Activated CD8-positive, alpha-beta T cell treated with anti-CD3 and anti-CD28 coated beads, Interleukin-2, amount 10 ng/mL, durations not matched to agents 7 days and 5 days (primary cell): Measurements from ENCODE around the gene CHCHD3. TPM values are rescaled to one million over a fixed set of nuclear protein-coding genes. Genes with fewer than 3 reads are reported as not detected.
A peak's percentile ranks its signal among the peaks of the same experiment; 100 is the strongest.

ENCODE experiments used
- ATAC-seq: fragments of 150-1000 bp; cut with Tn5 transposase; one replicate; pipeline ENCODE4 v1.10.0; 2021; ENCODE audit warnings: moderate library complexity
- CTCF ChIA-PET: fragments of 350-600 bp; sonication (Branson Sonifier 250); formaldehyde crosslinking; loops from one replicate; lab custom pipeline; 2021; ENCODE audit warnings: antibody characterized with exemption; lab: Charles Lee
- POLR2A ChIA-PET: fragments of 350-600 bp; sonication (Branson Sonifier 250); formaldehyde crosslinking; loops from one replicate; lab custom pipeline; 2021; ENCODE audit warnings: antibody characterized with exemption; lab: Charles Lee
- DNase-seq: peaks from one replicate; pipeline ENCODE4 v3.0.0-alpha.2; 2020
- H3K27ac Mint-ChIP-seq: one replicate; pipeline ENCODE4 v1.8.0; 2021; ENCODE audit warnings: mild to moderate bottlenecking, mixed read lengths
- H3K27me3 Mint-ChIP-seq: one replicate; pipeline ENCODE4 v1.8.0; 2021; ENCODE audit warnings: low read depth, mixed read lengths
- H3K36me3 Mint-ChIP-seq: one replicate; pipeline ENCODE4 v1.8.0; 2021; ENCODE audit warnings: low read depth, mixed read lengths
- H3K4me1 Mint-ChIP-seq: one replicate; pipeline ENCODE4 v1.8.0; 2021; ENCODE audit warnings: low read depth, mixed read lengths
- H3K4me3 Mint-ChIP-seq: one replicate; pipeline ENCODE4 v1.8.0; 2021; ENCODE audit warnings: mild to moderate bottlenecking, mixed read lengths
- H3K9me3 Mint-ChIP-seq: one replicate; pipeline ENCODE4 v1.8.0; 2022; ENCODE audit warnings: mixed read lengths; ENCODE audit not compliant: insufficient read depth
- total RNA-seq, 2 experiments: library from RNA; stranded (reverse); gene quantifications; one replicate each; pipeline ENCODE4 v1.2.3, GENCODE V29; 2021

CHCHD3 gene
- total RNA-seq, 2 experiments from 2014 or later, result 60.1 to 62.5 TPM

DNA sequence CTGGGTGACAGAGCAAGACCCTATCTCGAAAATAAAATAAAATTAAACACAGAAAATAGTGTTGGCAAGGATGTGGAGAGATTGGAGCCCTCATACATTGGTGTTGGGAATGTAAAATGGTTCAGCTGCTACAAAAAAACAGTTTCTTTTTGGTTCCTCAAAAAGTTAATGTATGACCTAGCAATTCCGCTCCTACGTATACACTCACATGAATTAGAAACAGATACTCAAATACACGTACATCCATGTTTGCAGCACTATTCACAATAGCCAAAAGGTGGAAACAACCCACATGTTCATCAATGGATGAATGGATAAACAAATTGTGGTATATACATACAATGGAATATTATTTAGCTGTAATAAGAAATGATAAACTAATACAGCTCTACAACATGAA lies 28.4 kb upstream of the CHCHD3 start:
- Mint-ChIP-seq H3K4me1 (no peaks in the 10 kb centered on the region), H3K27me3 (peaks cover 22% of the 10 kb centered on the region), H3K4me3 (no peak overlapping the region), H3K36me3 (no peaks in the 10 kb centered on the region), H3K27ac (no peak overlapping the region), H3K9me3 (no peaks in the 10 kb centered on the region)
- CTCF ChIA-PET, result interaction anchor here (1.5 kb wide), 1 partner anchor 9 kb away, joined by 3 read pairs; no protein-coding TSS in a partner anchor
- POLR2A ChIA-PET, result no interaction called here
- ATAC-seq, result no peak
- DNase-seq, result no peak

GRCh38 chr7:133109816-133110215 lies 27.9 kb upstream of the CHCHD3 start:
- no peaks in the 10 kb centered on the region for H3K9me3 Mint-ChIP-seq
- H3K36me3 Mint-ChIP-seq, result no peaks in the 10 kb centered on the region
- no peak overlapping the region for H3K4me3 Mint-ChIP-seq
- no peak overlapping the region for H3K27ac Mint-ChIP-seq
- peaks cover 19% of the 10 kb centered on the region for H3K27me3 Mint-ChIP-seq
- no peaks in the 10 kb centered on the region for H3K4me1 Mint-ChIP-seq
- CTCF ChIA-PET, result interaction anchor here (1.5 kb wide), 1 partner anchor 9 kb away, joined by 3 read pairs; no protein-coding TSS in a partner anchor
- POLR2A ChIA-PET, result no interaction called here
- no peak for DNase-seq
- ATAC-seq, result no peak

GRCh38 chr7:133108023-133108422 lies 26.1 kb upstream of the CHCHD3 start:
- Mint-ChIP-seq H3K36me3 (no peaks in the 10 kb centered on the region), H3K27ac (no peak overlapping the region), H3K4me1 (no peaks in the 10 kb centered on the region), H3K9me3 (no peaks in the 10 kb centered on the region), H3K4me3 (no peak overlapping the region), H3K27me3 (peaks cover 18% of the 10 kb centered on the region)
- CTCF ChIA-PET, result no interaction called here
- DNase-seq (no peak), ATAC-seq (no peak)
- POLR2A ChIA-PET, result no interaction called here

DNA sequence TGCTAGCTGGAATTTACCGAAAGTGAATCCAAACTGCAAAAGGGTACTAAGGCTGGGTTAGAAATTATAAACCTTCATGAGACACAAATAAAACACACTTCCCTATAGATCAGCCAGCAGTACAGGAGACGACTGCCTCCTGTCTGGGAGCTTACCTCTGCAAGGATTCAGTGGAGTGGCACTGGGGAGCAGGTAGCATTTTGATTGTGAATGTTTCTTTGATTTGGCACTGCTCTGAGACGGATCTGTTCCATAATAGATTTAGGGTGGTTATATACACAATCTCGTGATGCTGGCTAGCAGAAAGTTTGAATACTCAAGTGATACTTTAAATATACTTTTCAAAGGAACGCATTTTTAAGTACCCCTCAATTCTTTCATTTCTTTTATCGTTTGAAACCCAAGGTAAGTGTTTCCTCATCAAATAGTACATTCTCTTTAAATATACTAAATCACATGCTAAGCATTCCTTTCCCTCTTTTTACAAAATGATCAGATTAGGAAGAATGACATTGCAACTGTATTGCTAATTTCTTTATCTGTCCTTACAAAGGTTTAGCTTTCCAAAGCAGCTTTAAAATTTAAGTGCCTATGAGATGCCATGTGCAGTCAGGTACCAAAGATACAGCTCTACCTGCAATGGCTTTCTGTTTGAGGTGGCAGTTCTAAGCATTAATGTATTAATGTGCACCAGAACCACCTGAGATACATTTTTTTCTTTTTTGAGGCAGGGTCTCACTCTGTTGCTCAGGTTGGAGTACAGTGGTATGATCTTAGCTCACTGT lies 20.6 kb upstream of the CHCHD3 start:
- Mint-ChIP-seq H3K4me1 (no peaks in the 10 kb centered on the region), H3K27ac (no peak overlapping the region), H3K27me3 (peaks cover 6% of the 10 kb centered on the region), H3K36me3 (no peaks in the 10 kb centered on the region), H3K4me3 (no peak overlapping the region), H3K9me3 (no peaks in the 10 kb centered on the region)
- ChIA-PET POLR2A (no interaction called here), CTCF (interaction anchor here (0.8 kb wide), 1 partner anchor 462 kb away, joined by 3 read pairs; no protein-coding TSS in a partner anchor)
- DNase-seq (no peak), ATAC-seq (no peak)

DNA sequence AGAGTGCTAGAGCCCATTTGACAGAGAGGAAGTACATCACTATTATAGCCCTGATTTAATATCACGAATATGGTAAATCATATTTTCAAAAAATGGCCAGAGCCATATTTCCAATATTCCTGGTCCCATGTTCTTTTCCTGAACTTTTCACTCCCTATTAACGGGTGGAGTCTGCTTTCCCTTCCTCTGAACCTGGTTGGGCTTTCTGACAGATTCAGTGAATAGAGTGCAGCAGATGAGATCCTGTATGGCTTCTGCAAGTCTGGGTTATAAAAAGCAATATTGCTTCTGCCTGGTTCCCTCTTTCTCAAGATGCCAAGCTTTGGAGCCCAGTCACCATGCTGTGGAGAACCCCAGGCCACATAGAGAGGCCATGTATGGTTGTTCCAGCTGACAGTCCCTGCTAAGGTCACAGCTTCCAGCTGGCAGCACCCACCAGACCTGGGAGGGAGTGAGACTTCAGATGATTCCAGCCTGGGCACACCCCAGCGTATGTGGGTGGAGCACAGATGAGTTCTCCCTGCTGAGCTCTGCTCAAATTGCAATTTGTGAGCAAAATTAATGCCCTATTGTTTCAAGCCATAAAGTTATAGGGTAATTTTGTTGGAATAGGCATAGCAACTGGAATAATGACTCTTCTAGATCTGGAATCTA lies 17.9 kb upstream of the CHCHD3 start:
- peaks cover 3% of the 10 kb centered on the region for H3K27me3 Mint-ChIP-seq
- DNase-seq, result no peak
- no peak for ATAC-seq
- H3K36me3 Mint-ChIP-seq, result no peaks in the 10 kb centered on the region
- no peaks in the 10 kb centered on the region for H3K4me1 Mint-ChIP-seq
- CTCF ChIA-PET, result no interaction called here
- POLR2A ChIA-PET, result no interaction called here
- no peak overlapping the region for H3K4me3 Mint-ChIP-seq
- H3K27ac Mint-ChIP-seq, result no peak overlapping the region
- H3K9me3 Mint-ChIP-seq, result no peaks in the 10 kb centered on the region

- ATAC-seq, result no peak
- Mint-ChIP-seq H3K4me3 (no peak overlapping the region), H3K9me3 (no peaks in the 10 kb centered on the region), H3K27me3 (peaks cover 1% of the 10 kb centered on the region), H3K27ac (no peak overlapping the region), H3K4me1 (no peaks in the 10 kb centered on the region), H3K36me3 (no peaks in the 10 kb centered on the region)
- DNase-seq, result no peak
- ChIA-PET CTCF (no interaction called here), POLR2A (no interaction called here)
These were observed 13.3 kb upstream of the CHCHD3 start for GRCh38 chr7:133095119-133095671.

- Mint-ChIP-seq H3K4me1 (no peaks in the 10 kb centered on the region), H3K9me3 (no peaks in the 10 kb centered on the region)
- CTCF ChIA-PET, result no interaction called here
These were observed 10.1 kb upstream of the CHCHD3 start for GRCh38 chr7:133091943-133092464.

DNA sequence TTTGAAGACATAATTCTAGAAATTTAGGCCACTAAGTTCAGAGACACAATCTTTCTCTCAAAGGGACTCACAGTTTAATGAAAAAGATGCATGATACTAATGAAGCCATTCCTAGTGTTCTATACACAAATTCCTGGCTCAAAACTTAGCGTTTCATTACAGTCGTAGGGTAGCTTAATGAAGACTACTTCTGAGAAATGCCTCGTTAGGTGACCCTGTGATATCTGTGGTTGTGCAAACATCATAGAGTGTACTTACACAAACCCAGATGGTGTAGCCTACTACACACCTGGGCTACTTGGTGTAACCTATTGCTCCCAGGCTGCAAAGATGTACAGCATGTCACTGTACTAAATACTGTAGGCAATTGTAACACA lies 488 bp upstream of the CHCHD3 start:
- Mint-ChIP-seq H3K27ac (peak overlapping the region; percentile 86), H3K27me3 (no peaks in the 10 kb centered on the region), H3K4me1 (peaks cover 24% of the 10 kb centered on the region), H3K4me3 (peak overlapping the region; percentile 90), H3K9me3 (no peaks in the 10 kb centered on the region), H3K36me3 (peaks cover 10% of the 10 kb centered on the region)
- CTCF ChIA-PET, result interaction anchor here (1.1 kb wide), 2 partner anchors 428 to 764 kb away, joined by 3 read pairs; no protein-coding TSS in a partner anchor
- no peak for DNase-seq
- no peak for ATAC-seq
- POLR2A ChIA-PET, result interaction anchor here (0.7 to 0.9 kb wide), 3 partner anchors 9 to 1002 kb away, joined by 3 read pairs; no protein-coding TSS in a partner anchor

More at GRCh38 chr7:133091943-133092464, 10.1 kb upstream of the CHCHD3 start:
- DNase-seq (no peak), ATAC-seq (no peak)
- Mint-ChIP-seq H3K27ac (no peak overlapping the region), H3K27me3 (peaks cover 2% of the 10 kb centered on the region), H3K36me3 (no peaks in the 10 kb centered on the region), H3K4me3 (no peak overlapping the region)
- POLR2A ChIA-PET, result no interaction called here

- DNase-seq (peak; percentile 23), ATAC-seq (no peak)
- H3K36me3 Mint-ChIP-seq, result peaks cover 13% of the 10 kb centered on the region
- POLR2A ChIA-PET, result no interaction called here
- CTCF ChIA-PET, result interaction anchor here (1.1 kb wide), 2 partner anchors 427 to 762 kb away, joined by 3 read pairs; no protein-coding TSS in a partner anchor
- peak overlapping the region; percentile 90 for H3K4me3 Mint-ChIP-seq
- H3K27ac Mint-ChIP-seq, result peak overlapping the region; percentile 86
- H3K9me3 Mint-ChIP-seq, result no peaks in the 10 kb centered on the region
- no peaks in the 10 kb centered on the region for H3K27me3 Mint-ChIP-seq
- H3K4me1 Mint-ChIP-seq, result peaks cover 24% of the 10 kb centered on the region
These were observed 731 bp downstream of the CHCHD3 start for GRCh38 chr7:133081119-133081598.

GRCh38 chr7:133079296-133079695 lies 2.6 kb downstream of the CHCHD3 start:
- Mint-ChIP-seq H3K4me3 (no peak overlapping the region), H3K36me3 (peaks cover 19% of the 10 kb centered on the region), H3K27ac (no peak overlapping the region), H3K27me3 (no peaks in the 10 kb centered on the region), H3K9me3 (no peaks in the 10 kb centered on the region), H3K4me1 (peaks cover 24% of the 10 kb centered on the region)
- DNase-seq (no peak), ATAC-seq (no peak)
- ChIA-PET CTCF (no interaction called here), POLR2A (no interaction called here)

DNA sequence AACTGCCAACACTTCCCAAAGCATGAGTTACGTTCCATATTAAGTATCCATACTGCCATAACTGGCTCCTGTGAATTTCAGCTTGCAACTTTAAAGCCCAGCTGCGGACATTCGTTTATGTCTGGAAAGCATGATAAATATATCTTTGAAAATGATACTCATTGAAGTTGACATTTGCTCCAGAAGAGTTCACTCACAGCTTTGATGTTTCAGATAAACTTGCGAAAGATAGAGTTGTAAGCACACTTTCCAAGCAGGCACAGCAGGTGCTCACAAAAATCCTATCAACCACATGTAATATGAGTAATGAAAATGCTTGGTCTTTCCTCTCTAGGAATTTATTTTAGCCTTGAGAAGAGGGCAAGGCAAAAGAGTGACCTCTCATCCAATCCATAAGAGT lies 4.5 kb downstream of the CHCHD3 start:
- CTCF ChIA-PET, result no interaction called here
- H3K9me3 Mint-ChIP-seq, result no peaks in the 10 kb centered on the region
- H3K27ac Mint-ChIP-seq, result no peak overlapping the region
- H3K4me1 Mint-ChIP-seq, result peaks cover 22% of the 10 kb centered on the region
- H3K27me3 Mint-ChIP-seq, result no peaks in the 10 kb centered on the region
- no peak overlapping the region for H3K4me3 Mint-ChIP-seq
- ATAC-seq (no peak), DNase-seq (no peak)
- H3K36me3 Mint-ChIP-seq, result peaks cover 19% of the 10 kb centered on the region
- POLR2A ChIA-PET, result no interaction called here
